ENCODE data around the gene RLF. TPM values are rescaled to one million over a fixed set of nuclear protein-coding genes. Genes with fewer than 3 reads are reported as not detected.

RLF gene
- total RNA-seq, 2 donors from 2014 or later: 7.5 to 9.2 TPM

DNA sequence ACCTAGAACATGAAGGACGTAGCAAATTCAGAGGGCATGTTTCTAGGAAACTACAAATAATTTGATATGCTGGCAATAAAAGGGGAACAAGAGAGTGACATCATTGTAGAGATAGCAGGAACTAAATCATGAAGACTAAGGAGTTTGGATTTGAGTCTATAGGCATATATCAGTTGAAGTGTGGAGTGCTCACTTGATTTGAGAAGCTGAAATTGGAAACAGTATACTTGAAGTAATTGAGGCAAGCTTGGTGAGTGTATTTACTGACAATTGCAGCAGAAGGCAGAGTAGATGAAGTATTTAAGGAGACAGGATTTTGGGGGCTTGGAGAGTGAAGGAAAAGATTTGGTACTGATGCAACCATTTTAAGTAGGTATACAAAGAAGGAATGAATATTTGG is 80.2 kb downstream of the RLF start:
- no peak overlapping the region for H3K4me3 ChIP-seq
- peaks cover 0 to 11% of the 10 kb centered on the region in 2 donors for H3K36me3 ChIP-seq (replicated peaks in 1 of 2; ENCODE audit: insufficient read depth in 1 of 2, low read depth in 2 of 2)
- ATAC-seq (no peak), DNase-seq (no peak)
- 75 to 92% methylated on average over 1 of the region's 1 CpG for WGBS, 2 donors
- H3K27me3 ChIP-seq: no peaks in the 10 kb centered on the region
- intact Hi-C loops (cut with DNase I): no loop called here
- no peaks in the 10 kb centered on the region for H3K4me1 ChIP-seq
- H3K9me3 ChIP-seq: no peaks in the 10 kb centered on the region
- TF ChIP-seq, protein P1, sequence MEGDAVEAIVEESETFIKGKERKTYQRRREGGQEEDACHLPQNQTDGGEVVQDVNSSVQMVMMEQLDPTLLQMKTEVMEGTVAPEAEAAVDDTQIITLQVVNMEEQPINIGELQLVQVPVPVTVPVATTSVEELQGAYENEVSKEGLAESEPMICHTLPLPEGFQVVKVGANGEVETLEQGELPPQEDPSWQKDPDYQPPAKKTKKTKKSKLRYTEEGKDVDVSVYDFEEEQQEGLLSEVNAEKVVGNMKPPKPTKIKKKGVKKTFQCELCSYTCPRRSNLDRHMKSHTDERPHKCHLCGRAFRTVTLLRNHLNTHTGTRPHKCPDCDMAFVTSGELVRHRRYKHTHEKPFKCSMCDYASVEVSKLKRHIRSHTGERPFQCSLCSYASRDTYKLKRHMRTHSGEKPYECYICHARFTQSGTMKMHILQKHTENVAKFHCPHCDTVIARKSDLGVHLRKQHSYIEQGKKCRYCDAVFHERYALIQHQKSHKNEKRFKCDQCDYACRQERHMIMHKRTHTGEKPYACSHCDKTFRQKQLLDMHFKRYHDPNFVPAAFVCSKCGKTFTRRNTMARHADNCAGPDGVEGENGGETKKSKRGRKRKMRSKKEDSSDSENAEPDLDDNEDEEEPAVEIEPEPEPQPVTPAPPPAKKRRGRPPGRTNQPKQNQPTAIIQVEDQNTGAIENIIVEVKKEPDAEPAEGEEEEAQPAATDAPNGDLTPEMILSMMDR (IDR thresholded peaks at IDR 0.05): no peak
- H3K27ac ChIP-seq: no peak overlapping the region

DNA sequence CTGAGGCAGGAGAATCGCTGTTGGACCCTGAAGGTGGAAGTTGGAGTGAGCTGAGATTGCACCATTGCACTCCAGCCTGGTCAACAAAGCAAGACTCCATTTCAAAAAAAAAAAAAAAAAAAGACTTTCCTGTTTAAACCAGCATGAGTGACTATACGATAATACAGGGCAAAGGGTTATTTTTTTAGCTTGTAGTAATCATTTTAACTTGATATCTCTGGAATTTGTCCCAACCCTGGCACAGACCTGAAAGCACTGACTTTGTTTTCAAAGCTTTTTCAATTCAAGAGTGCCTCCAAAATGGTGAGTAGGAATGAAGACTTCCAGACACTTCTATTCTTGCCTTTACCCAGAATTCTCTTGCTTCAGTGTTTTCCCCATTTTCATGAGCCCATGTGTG is 82.2 kb downstream of the RLF start:
- intact Hi-C loops (cut with DNase I): no loop called here

DNA sequence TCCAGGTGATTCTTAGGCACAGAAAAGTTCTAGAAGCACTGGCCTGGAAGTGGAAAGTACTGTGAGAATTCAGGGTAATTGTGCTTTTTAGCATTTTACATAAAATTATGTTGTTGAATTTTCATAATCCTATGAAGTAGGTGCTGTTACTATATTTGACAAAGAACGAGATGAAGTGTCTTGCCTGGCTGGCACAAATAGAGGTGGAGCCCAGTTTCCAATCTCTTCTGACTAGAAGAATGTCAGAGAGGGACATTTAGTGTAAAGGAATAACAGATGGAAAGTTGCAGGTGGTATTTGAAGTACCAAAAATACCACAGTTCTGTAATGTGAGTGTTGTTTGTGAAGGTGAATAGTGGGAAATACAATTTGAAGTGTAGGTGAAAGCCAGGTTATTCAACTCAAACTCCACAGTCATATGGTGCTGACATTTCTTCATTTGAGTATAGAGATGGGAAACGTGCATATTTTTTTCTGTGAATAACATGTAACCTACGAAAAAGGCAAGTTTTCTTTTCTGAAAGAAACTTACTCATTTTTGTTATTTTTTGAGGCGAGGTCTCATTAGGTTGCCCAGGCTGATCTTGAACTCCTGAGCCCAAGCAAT is 83.1 kb downstream of the RLF start:
- H3K4me3 ChIP-seq: no peak overlapping the region
- no peaks in the 10 kb centered on the region for H3K36me3 ChIP-seq (replicated peaks in 1 of 2; ENCODE audit: insufficient read depth in 1 of 2, low read depth in 2 of 2)
- DNase-seq: no peak
- TF ChIP-seq, protein P1 (IDR thresholded peaks at IDR 0.05): no peak
- no peak for TF ChIP-seq POLR2A (IDR thresholded peaks at IDR 0.05)
- 61 to 68% methylated on average over 4 of the region's 4 CpGs for WGBS, 2 donors
- no peaks in the 10 kb centered on the region for H3K9me3 ChIP-seq
- intact Hi-C loops (cut with DNase I): no loop called here
- H3K27me3 ChIP-seq: no peaks in the 10 kb centered on the region
- H3K4me1 ChIP-seq: no peaks in the 10 kb centered on the region
- ATAC-seq: no peak
- no peak overlapping the region for H3K27ac ChIP-seq

More for the DNA sequence above, 82.2 kb downstream of the RLF start:
- Histone ChIP-seq H3K27ac (no peak overlapping the region), H3K36me3 (replicated peaks in 1 of 2; ENCODE audit: insufficient read depth in 1 of 2, low read depth in 2 of 2) (peaks cover 0 to 3% of the 10 kb centered on the region in 2 donors), H3K4me3 (no peak overlapping the region), H3K27me3 (no peaks in the 10 kb centered on the region), H3K9me3 (no peaks in the 10 kb centered on the region), H3K4me1 (no peaks in the 10 kb centered on the region)
- WGBS, 2 donors: 39 to 43% methylated on average over 2 of the region's 2 CpGs
- ATAC-seq (no peak), DNase-seq (no peak)
- TF ChIP-seq, protein P1 (IDR thresholded peaks at IDR 0.05): no peak
- TF ChIP-seq POLR2A (IDR thresholded peaks at IDR 0.05): no peak

DNA sequence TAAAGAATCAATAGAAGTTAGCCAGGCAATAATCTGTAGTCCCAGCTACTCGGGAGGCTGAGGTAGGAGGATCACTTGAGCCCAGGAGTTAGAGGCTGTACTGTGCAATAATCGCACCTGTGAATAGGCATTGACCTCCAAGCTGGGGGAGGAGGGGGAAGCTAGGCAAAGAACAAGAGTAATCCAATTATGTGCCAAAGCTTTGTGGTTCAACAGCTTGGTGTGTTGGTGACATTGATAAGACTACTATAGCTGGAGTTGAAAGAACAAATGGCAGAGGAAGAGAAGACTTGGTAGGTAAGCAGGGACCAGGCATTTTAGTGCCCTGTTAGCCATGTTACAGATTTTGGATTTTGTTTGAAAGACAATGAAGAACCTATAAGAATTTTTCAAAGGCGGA is 84.5 kb downstream of the RLF start:
- no peak overlapping the region for H3K4me3 ChIP-seq
- H3K4me1 ChIP-seq: no peaks in the 10 kb centered on the region
- H3K9me3 ChIP-seq: no peaks in the 10 kb centered on the region
- intact Hi-C loops (cut with DNase I): no loop called here
- H3K36me3 ChIP-seq (replicated peaks in 1 of 2; ENCODE audit: insufficient read depth in 1 of 2, low read depth in 2 of 2): no peaks in the 10 kb centered on the region
- H3K27me3 ChIP-seq: no peaks in the 10 kb centered on the region
- no peak for ATAC-seq
- no peak overlapping the region for H3K27ac ChIP-seq
- 73 to 74% methylated on average over 3 of the region's 3 CpGs for WGBS, 2 donors
- no peak for TF ChIP-seq POLR2A (IDR thresholded peaks at IDR 0.05)
- TF ChIP-seq, protein P1 (IDR thresholded peaks at IDR 0.05): no peak
- DNase-seq: no peak

- Histone ChIP-seq H3K27ac (no peak within 1 kb of the TSS), H3K9me3 (no peaks in the 10 kb centered on the region), H3K4me3 (no peak within 1 kb of the TSS), H3K36me3 (replicated peaks in 1 of 2; ENCODE audit: insufficient read depth in 1 of 2, low read depth in 2 of 2) (no peaks in the 10 kb centered on the region), H3K27me3 (no peaks in the 10 kb centered on the region), H3K4me1 (no peaks in the 10 kb centered on the region)
- no peak for ATAC-seq
- intact Hi-C loops (cut with DNase I): no loop called here
- TF ChIP-seq POLR2A (IDR thresholded peaks at IDR 0.05): no peak
- TF ChIP-seq, protein P1 (IDR thresholded peaks at IDR 0.05): no peak
- 35 to 40% methylated on average over 1 of the region's 1 CpG for WGBS, 2 donors
- DNase-seq: no peak
Measured at GRCh38 chr1:40247655-40248054, 86.5 kb downstream of the RLF start, which contains the start of gene TMCO2. Gene TMCO2, plus strand, starts transcription at chr1:40247937. Its CDS starts 57 bp downstream, at chr1:40247994.

Measured in body of pancreas (tissue), 4 donors.